HepG2 (cell line): ENCODE data around the gene LMTK2. TPM values are rescaled to one million over a fixed set of nuclear protein-coding genes. Genes with fewer than 3 reads are reported as not detected.

Source experiments
- ADNP ChIP-seq: sonication (generic); formaldehyde crosslinking; IDR thresholded peaks from 2 replicates; pipeline ENCODE4 v1.4.0; 2020; ENCODE audit warnings: missing genetic modification reagents
- AHR ChIP-seq: IDR thresholded peaks from 2 replicates; pipeline ENCODE4 v1.6.1; 2018; ENCODE audit warnings: missing genetic modification reagents, missing compliant biosample characterization
- ARNT2 ChIP-seq: sonication (generic); formaldehyde crosslinking; IDR thresholded peaks from 2 replicates; pipeline ENCODE4 v1.8.0; 2022; ENCODE audit warnings: mild to moderate bottlenecking, low read depth, missing genetic modification reagents, moderate library complexity
- BORCS8-MEF2B ChIP-seq: sonication (generic); formaldehyde crosslinking; IDR thresholded peaks from 2 replicates; pipeline ENCODE4 v1.8.0; 2022; ENCODE audit warnings: mild to moderate bottlenecking, missing genetic modification reagents
- CEBPG ChIP-seq: IDR thresholded peaks from 2 replicates; pipeline ENCODE4 v1.6.1; 2016
- DZIP1 ChIP-seq: sonication (generic); formaldehyde crosslinking; IDR thresholded peaks from 2 replicates; pipeline ENCODE4 v1.5.0; 2020; ENCODE audit warnings: mild to moderate bottlenecking, missing genetic modification reagents
- FOSL2 ChIP-seq: sonication (generic); formaldehyde crosslinking; IDR thresholded peaks from 2 replicates; pipeline ENCODE4 v1.4.0; 2020; ENCODE audit warnings: missing genetic modification reagents
- GPBP1L1 ChIP-seq: sonication (generic); formaldehyde crosslinking; IDR thresholded peaks from 2 replicates; pipeline ENCODE4 v1.5.0; 2020; ENCODE audit warnings: mild to moderate bottlenecking, missing genetic modification reagents
- GTF2F1 ChIP-seq: fragments of 150-350 bp; IDR thresholded peaks from 2 replicates; pipeline ENCODE4 v1.6.1; 2014; ENCODE audit warnings: low read length
- GZF1 ChIP-seq: sonication (generic); formaldehyde crosslinking; IDR thresholded peaks from 2 replicates; pipeline ENCODE4 v1.5.1; 2020; ENCODE audit warnings: mild to moderate bottlenecking, missing genetic modification reagents
- HNRNPL ChIP-seq: fragments of 200-400 bp; formaldehyde crosslinking; IDR thresholded peaks from 2 replicates; pipeline ENCODE4 v1.6.1; 2017; ENCODE audit warnings: mild to moderate bottlenecking, low read depth, low read length
- MYNN ChIP-seq: sonication (generic); formaldehyde crosslinking; IDR thresholded peaks from 2 replicates; pipeline ENCODE4 v1.4.0; 2020; ENCODE audit warnings: mild to moderate bottlenecking, low read depth, missing genetic modification reagents
- SNAPC2 ChIP-seq: sonication (generic); formaldehyde crosslinking; IDR thresholded peaks from 2 replicates; pipeline ENCODE4 v1.8.1; 2022; ENCODE audit warnings: mild to moderate bottlenecking, missing genetic modification reagents
- ZBTB10 ChIP-seq: sonication (generic); formaldehyde crosslinking; IDR thresholded peaks from 2 replicates; pipeline ENCODE4 v1.4.0; 2020; ENCODE audit warnings: missing genetic modification reagents, borderline replicate concordance
- ZBTB8A ChIP-seq: sonication (generic); formaldehyde crosslinking; IDR thresholded peaks from 2 replicates; pipeline ENCODE4 v1.4.0; 2020; ENCODE audit warnings: mild to moderate bottlenecking, low read depth, missing genetic modification reagents, borderline replicate concordance
- ZNF10 ChIP-seq: sonication (generic); formaldehyde crosslinking; IDR thresholded peaks from 2 replicates; pipeline ENCODE4 v1.4.0; 2020; ENCODE audit warnings: mild to moderate bottlenecking, low read depth, missing genetic modification reagents, borderline replicate concordance
- ZNF335 ChIP-seq: sonication (generic); formaldehyde crosslinking; IDR thresholded peaks from 2 replicates; pipeline ENCODE4 v1.4.0; 2020; ENCODE audit warnings: missing genetic modification reagents
- ZNF33B ChIP-seq: sonication (generic); formaldehyde crosslinking; IDR thresholded peaks from 2 replicates; pipeline ENCODE4 v1.5.1; 2020; ENCODE audit warnings: mild to moderate bottlenecking, missing genetic modification reagents
- ZNF564 ChIP-seq: sonication (generic); formaldehyde crosslinking; IDR thresholded peaks from 2 replicates; pipeline ENCODE4 v1.8.1; 2023; ENCODE audit warnings: mild to moderate bottlenecking, missing genetic modification reagents
- ZNF567 ChIP-seq: sonication (generic); formaldehyde crosslinking; IDR thresholded peaks from 2 replicates; pipeline ENCODE4 v1.8.1; 2023; ENCODE audit warnings: mild to moderate bottlenecking, missing genetic modification reagents, borderline replicate concordance
- ZNF597 ChIP-seq: sonication (generic); formaldehyde crosslinking; IDR thresholded peaks from 2 replicates; pipeline ENCODE4 v1.5.0; 2020; ENCODE audit warnings: missing genetic modification reagents
- ZNF615 ChIP-seq: sonication (generic); formaldehyde crosslinking; IDR thresholded peaks from 2 replicates; pipeline ENCODE4 v1.5.0; 2020; ENCODE audit warnings: mild to moderate bottlenecking, missing genetic modification reagents, borderline replicate concordance
- ZNF746 ChIP-seq: sonication (generic); formaldehyde crosslinking; IDR thresholded peaks from 2 replicates; pipeline ENCODE4 v1.8.0; 2022; ENCODE audit warnings: mild to moderate bottlenecking, missing genetic modification reagents
- polyA plus RNA-seq, 8 experiments: library from polyadenylated mRNA; depleted of rRNA in 3 of 8; stranded (reverse) in 7 of 8; unstranded in 1 of 8; fragments of >200 nt; fragmentation: Illumina TruSeq in 4 of 8; extraction: Trizol in 4 of 8; gene quantifications; 2 replicates each; pipeline versions ENCODE4 v1.2.1 to v1.2.3, GENCODE V29; 2011 to 2016; ENCODE audit warnings: low read depth in 4 of 8, missing spikeins in 1 of 8, mixed read lengths in 1 of 8; ENCODE audit not compliant: insufficient read depth in 1 of 8
- total RNA-seq, 5 experiments: library from RNA; depleted of rRNA; stranded (reverse); fragments of >200 nt; fragmentation: Illumina TruSeq; extraction: Trizol; gene quantifications; 2 replicates each; pipeline ENCODE4 v1.2.3, GENCODE V29; 2016; ENCODE audit warnings: low read depth in 1 of 5

The LMTK2 gene
- total and polyA plus RNA-seq, 2 of the 13 experiments (the other 11 are each of a cell fraction or from before 2014, with no cell fraction given), result 9.5 to 11.7 TPM

- TF ChIP-seq ZNF335 (CRISPR knock-in tag) (no peak; the same call in 1 of the 2 replicates), ARNT2 (CRISPR knock-in tag) (no peak), CEBPG (CRISPR knock-in tag) (no peak), ADNP (no peak), SNAPC2 (CRISPR knock-in tag) (no peak), ZNF10 (CRISPR knock-in tag) (no peak), ZNF33B (CRISPR knock-in tag) (no peak), ZBTB10 (CRISPR knock-in tag) (no peak), GZF1 (no peak), MYNN (no peak), FOSL2 (CRISPR knock-in tag) (no peak), DZIP1 (CRISPR knock-in tag) (no peak), ZNF597 (CRISPR knock-in tag) (0 out of 2 replicates have a peak, but pooled peaks have one; percentile 38), ZNF564 (CRISPR knock-in tag) (0 out of 2 replicates have a peak, but pooled peaks have one; percentile 13), GPBP1L1 (CRISPR knock-in tag) (no peak), AHR (no peak), GTF2F1 (no peak), ZNF746 (no peak), HNRNPL (no peak), ZBTB8A (CRISPR knock-in tag) (no peak), ZNF615 (no peak), ZNF567 (no peak), BORCS8-MEF2B (CRISPR knock-in tag) (0 out of 2 replicates have a peak, but pooled peaks have one; percentile 78)
These were observed 145.2 kb downstream of the LMTK2 start, which contains the start of gene TECPR1 (continued) for GRCh38 chr7:98251601-98252424.
